HEK293 (cell line): ENCODE data around the gene SGIP1.

Experiments
- CTCF ChIA-PET: fragments of 350-600 bp; formaldehyde crosslinking; extraction: SDS; loops from one replicate; lab custom pipeline; 2021; ENCODE audit warnings: antibody characterized with exemption; lab: Yijun Ruan, JAX
- POLR2A ChIA-PET: fragments of 300-600 bp; formaldehyde crosslinking; extraction: SDS; loops from one replicate; lab custom pipeline; 2020; ENCODE audit warnings: antibody characterized with exemption, inconsistent platforms; lab: Yijun Ruan, JAX
- H3K27ac ChIP-seq: fragments of 200-500 bp; sonication (Bioruptor generic); 2 replicates; pipeline ENCODE4 v1.5.1; 2014; ENCODE audit warnings: low read depth, low read length, control low read depth, inconsistent platforms; ENCODE audit errors: extremely low read depth
- H3K36me3 ChIP-seq, 2 experiments: fragments of 200-500 bp in 1 of 2; sonication (Bioruptor generic) in 1 of 2; 1 replicate in 1 of 2; 2 replicates in 1 of 2; pipeline ENCODE4 v1.5.1; 2014 to 2017; ENCODE audit warnings: inconsistent platforms in 2 of 2, low read length in 2 of 2; ENCODE audit not compliant: control insufficient read depth in 2 of 2, insufficient read depth in 1 of 2
- H3K4me1 ChIP-seq: fragments of 200-500 bp; sonication (Bioruptor generic); 2 replicates; pipeline ENCODE4 v1.5.1; 2014; ENCODE audit warnings: mild to moderate bottlenecking, low read length, inconsistent platforms; ENCODE audit not compliant: control insufficient read depth, insufficient read depth
- H3K4me3 ChIP-seq: 2 replicates; pipeline ENCODE4 v1.5.1; 2011; ENCODE audit warnings: low read depth, mild to moderate bottlenecking, control low read depth, low read length, moderate library complexity
- H3K9me3 ChIP-seq: fragments of 200-500 bp; sonication (Bioruptor generic); 2 replicates; pipeline ENCODE4 v1.5.1; 2014; ENCODE audit warnings: low read depth, low read length, inconsistent platforms; ENCODE audit not compliant: control insufficient read depth, insufficient read depth
- FEZF1 ChIP-seq: fragments of 450-650 bp; formaldehyde crosslinking; IDR thresholded peaks from 2 replicates; pipeline ENCODE4 v1.5.1; 2016; ENCODE audit warnings: missing biosample characterization, missing genetic modification characterization
- HIC1 ChIP-seq: fragments of 450-650 bp; formaldehyde crosslinking; IDR thresholded peaks from 2 replicates; pipeline ENCODE4 v1.5.1; 2016; ENCODE audit warnings: missing biosample characterization, missing genetic modification characterization
- PATZ1 ChIP-seq: fragments of 450-650 bp; formaldehyde crosslinking; IDR thresholded peaks from 2 replicates; pipeline ENCODE4 v1.5.1; 2016; ENCODE audit warnings: missing biosample characterization, missing genetic modification characterization
- PRDM10 ChIP-seq: fragments of 450-650 bp; formaldehyde crosslinking; IDR thresholded peaks from 2 replicates; pipeline ENCODE4 v1.5.1; 2016; ENCODE audit warnings: missing biosample characterization, missing genetic modification characterization
- PRDM2 ChIP-seq: fragments of 450-650 bp; formaldehyde crosslinking; IDR thresholded peaks from 2 replicates; pipeline ENCODE4 v1.5.1; 2016; ENCODE audit warnings: missing biosample characterization, missing genetic modification characterization, borderline replicate concordance
- SP2 ChIP-seq: fragments of 450-650 bp; formaldehyde crosslinking; IDR thresholded peaks from 2 replicates; pipeline ENCODE4 v1.5.1; 2016; ENCODE audit warnings: missing biosample characterization, missing genetic modification characterization
- ZEB2 ChIP-seq: fragments of 450-650 bp; formaldehyde crosslinking; IDR thresholded peaks from 2 replicates; pipeline ENCODE4 v1.5.1; 2016; ENCODE audit warnings: missing biosample characterization, missing genetic modification characterization
- ZFP3 ChIP-seq: fragments of 450-650 bp; formaldehyde crosslinking; IDR thresholded peaks from 2 replicates; pipeline ENCODE4 v1.5.1; 2016; ENCODE audit warnings: low read depth, missing biosample characterization, missing genetic modification characterization
- ZFP69B ChIP-seq: fragments of 450-650 bp; formaldehyde crosslinking; IDR thresholded peaks from 2 replicates; pipeline ENCODE4 v1.5.1; 2016; ENCODE audit warnings: missing biosample characterization, missing genetic modification characterization
- ZNF138 ChIP-seq: fragments of 450-650 bp; formaldehyde crosslinking; IDR thresholded peaks from 2 replicates; pipeline ENCODE4 v1.5.1; 2016; ENCODE audit warnings: missing biosample characterization, missing genetic modification characterization, borderline replicate concordance
- ZNF16 ChIP-seq: fragments of 450-650 bp; formaldehyde crosslinking; IDR thresholded peaks from 2 replicates; pipeline ENCODE4 v1.5.1; 2016; ENCODE audit warnings: low read depth, missing biosample characterization, missing genetic modification characterization
- ZNF169 ChIP-seq: fragments of 450-650 bp; formaldehyde crosslinking; IDR thresholded peaks from 2 replicates; pipeline ENCODE4 v1.5.1; 2016; ENCODE audit warnings: missing biosample characterization, missing genetic modification characterization
- ZNF2 ChIP-seq: fragments of 450-650 bp; formaldehyde crosslinking; IDR thresholded peaks from 2 replicates; pipeline ENCODE4 v1.5.1; 2016; ENCODE audit warnings: missing biosample characterization, missing genetic modification characterization
- ZNF449 ChIP-seq: fragments of 450-650 bp; formaldehyde crosslinking; IDR thresholded peaks from 2 replicates; pipeline ENCODE4 v1.5.1; 2017; ENCODE audit warnings: missing biosample characterization, mild to moderate bottlenecking, missing genetic modification characterization, moderate library complexity
- ZNF621 ChIP-seq: fragments of 450-650 bp; formaldehyde crosslinking; IDR thresholded peaks from 2 replicates; pipeline ENCODE4 v1.5.1; 2017; ENCODE audit warnings: missing biosample characterization, missing genetic modification characterization
- ZNF623 ChIP-seq: fragments of 450-650 bp; formaldehyde crosslinking; IDR thresholded peaks from 2 replicates; pipeline ENCODE4 v1.5.1; 2016; ENCODE audit warnings: missing biosample characterization, missing genetic modification characterization
- ZNF843 ChIP-seq: fragments of 450-650 bp; formaldehyde crosslinking; IDR thresholded peaks from 2 replicates; pipeline ENCODE4 v1.5.1; 2016; ENCODE audit warnings: missing biosample characterization, missing genetic modification characterization
- ZSCAN18 ChIP-seq: fragments of 450-650 bp; formaldehyde crosslinking; IDR thresholded peaks from 2 replicates; pipeline ENCODE4 v1.5.1; 2016; ENCODE audit warnings: missing biosample characterization, missing genetic modification characterization

SGIP1 gene

GRCh38 chr1:66637146-66637545 lies 103.2 kb downstream of the SGIP1 start:
- H3K36me3 ChIP-seq: no peaks in the 10 kb centered on the region
- H3K27ac ChIP-seq: no peak overlapping the region
- H3K4me3 ChIP-seq: no peak overlapping the region
- TF ChIP-seq HIC1 (tag by site-specific recombination) (no peak), FEZF1 (tag by site-specific recombination) (no peak), ZNF138 (tag by site-specific recombination) (no peak), ZNF2 (tag by site-specific recombination) (no peak), ZNF16 (no peak), PRDM10 (no peak), ZNF449 (tag by site-specific recombination) (no peak), ZSCAN18 (tag by site-specific recombination) (no peak), ZNF169 (no peak), SP2 (tag by site-specific recombination) (no peak), ZFP69B (tag by site-specific recombination) (no peak), ZNF623 (tag by site-specific recombination) (no peak), ZNF621 (tag by site-specific recombination) (no peak), ZNF843 (tag by site-specific recombination) (no peak), ZEB2 (no peak)
- POLR2A ChIA-PET: no interaction called here
- H3K4me1 ChIP-seq: no peaks in the 10 kb centered on the region
- H3K9me3 ChIP-seq: no peaks in the 10 kb centered on the region
- CTCF ChIA-PET: interaction anchor here (0.5 kb wide), 1 partner anchor 56 kb away, joined by 3 read pairs; no protein-coding TSS in a partner anchor

- no peak overlapping the region for H3K27ac ChIP-seq
- CTCF ChIA-PET: interaction anchor here (0.7 kb wide), 1 partner anchor 84 kb away, joined by 3 read pairs; no protein-coding TSS in a partner anchor
- POLR2A ChIA-PET: no interaction called here
- H3K9me3 ChIP-seq: no peaks in the 10 kb centered on the region
- no peaks in the 10 kb centered on the region for H3K4me1 ChIP-seq
- no peaks in the 10 kb centered on the region for H3K36me3 ChIP-seq
- H3K4me3 ChIP-seq: no peak overlapping the region
- TF ChIP-seq ZFP3: no peak
- no peak for TF ChIP-seq PRDM2
- TF ChIP-seq PATZ1 (tag by site-specific recombination): no peak
- no peak for TF ChIP-seq ZFP69B (tag by site-specific recombination)
These were observed 108.0 kb downstream of the SGIP1 start for GRCh38 chr1:66641891-66642473.
